GM19463 (cell line): ENCODE results near the gene NSDHL.

Experiments
- ATAC-seq: cut with Tn5 transposase; IDR thresholded peaks from one replicate; pipeline ENCODE4 v1.9.1; 2021; ENCODE audit warnings: mild to moderate bottlenecking, moderate library complexity; ENCODE audit not compliant: unreplicated experiment

NSDHL gene

DNA sequence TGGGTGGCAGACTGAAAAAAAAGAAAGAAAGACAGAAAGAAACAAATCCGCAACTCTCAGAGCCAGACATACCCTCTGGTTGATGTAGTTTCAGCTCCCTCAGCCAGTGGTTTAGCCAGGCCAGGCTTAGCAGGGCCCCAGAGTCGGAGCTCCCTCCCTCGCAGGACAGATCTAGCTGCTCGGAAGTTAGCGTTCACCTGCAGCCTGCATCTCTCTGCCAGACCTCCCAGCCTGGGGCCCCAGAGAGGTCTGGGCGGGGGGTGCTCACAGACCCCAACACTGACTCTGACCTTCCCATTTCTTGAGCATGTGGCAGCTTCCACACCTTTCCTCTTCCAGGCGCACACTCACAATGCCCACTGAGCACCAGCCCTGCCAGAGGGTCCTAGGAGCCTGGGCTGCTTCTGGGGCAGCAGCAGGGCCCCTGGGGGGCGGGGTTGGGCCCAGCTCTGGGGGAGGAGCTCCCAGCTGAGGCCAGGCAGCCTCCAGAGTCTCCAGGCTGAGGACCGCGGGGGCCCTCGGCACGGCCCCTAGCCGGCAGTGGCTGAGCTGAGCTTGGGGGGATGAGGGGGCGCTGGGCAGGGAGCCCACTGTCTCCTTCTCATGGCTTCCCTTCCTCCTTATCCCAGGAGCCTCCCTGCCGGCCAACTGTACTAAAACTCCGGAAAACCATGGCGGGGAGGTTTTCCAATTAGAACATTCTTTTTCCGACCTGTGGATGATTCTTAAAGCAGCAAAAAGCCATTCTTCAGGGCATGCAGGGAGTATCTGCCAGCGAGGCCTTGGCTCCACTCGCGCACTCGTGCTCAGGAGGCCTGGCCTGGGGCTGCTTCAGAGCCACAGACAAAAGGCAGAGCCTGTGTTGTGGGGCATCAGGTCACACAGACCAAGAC is 62.4 kb downstream of the NSDHL start:
- no peak for ATAC-seq

DNA sequence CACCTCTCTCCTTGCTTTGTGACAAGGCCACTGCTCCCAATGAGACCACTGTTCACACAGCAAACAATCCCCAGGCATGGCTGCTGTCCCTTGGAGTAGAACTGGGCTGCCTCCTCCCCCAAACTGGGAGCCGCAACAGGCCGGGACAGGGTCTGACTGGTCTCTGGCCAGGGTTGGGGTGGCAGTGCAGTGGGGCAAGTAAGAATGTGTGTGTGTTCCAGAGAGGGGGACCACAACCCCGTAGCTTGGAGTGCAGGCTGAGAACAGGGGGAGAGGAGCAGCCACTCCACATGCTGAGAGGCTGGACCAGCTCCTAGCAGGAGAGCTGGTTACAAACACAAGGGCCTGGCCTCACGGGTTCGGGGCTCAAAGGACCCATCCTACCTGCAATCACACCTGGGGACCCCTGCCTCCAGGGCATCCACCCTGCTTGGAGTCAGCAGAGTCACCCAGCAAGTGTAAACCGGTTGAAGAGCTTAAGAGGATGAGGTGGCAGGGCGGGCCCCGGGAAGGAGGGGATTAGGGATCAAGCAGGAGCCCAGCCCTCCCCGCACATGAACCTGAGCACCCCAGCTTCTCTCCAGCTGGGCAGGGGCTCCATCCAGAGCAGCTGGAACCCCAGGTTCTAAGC is 63.2 kb downstream of the NSDHL start:
- ATAC-seq, result no peak

DNA sequence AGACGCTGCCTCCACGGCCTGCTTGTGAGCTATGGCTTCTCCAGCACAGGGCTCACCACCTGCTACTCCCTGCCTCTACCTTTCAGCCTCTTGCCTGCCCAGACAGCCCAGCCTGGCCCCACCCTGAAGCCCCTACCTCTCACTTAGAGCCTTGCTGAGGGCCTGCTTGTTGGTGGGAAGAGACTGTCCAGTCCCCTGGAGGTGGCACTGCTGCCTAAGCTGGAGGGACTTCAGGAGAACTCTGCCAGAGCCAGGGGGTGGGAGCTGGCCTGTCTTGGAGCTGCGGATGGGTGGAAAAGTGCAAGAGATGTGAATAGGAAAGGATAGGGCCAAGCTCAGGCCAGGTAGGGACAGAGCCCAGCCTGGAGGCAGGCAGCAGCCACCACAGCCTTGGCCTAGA is 64.3 kb downstream of the NSDHL start:
- no peak for ATAC-seq

DNA sequence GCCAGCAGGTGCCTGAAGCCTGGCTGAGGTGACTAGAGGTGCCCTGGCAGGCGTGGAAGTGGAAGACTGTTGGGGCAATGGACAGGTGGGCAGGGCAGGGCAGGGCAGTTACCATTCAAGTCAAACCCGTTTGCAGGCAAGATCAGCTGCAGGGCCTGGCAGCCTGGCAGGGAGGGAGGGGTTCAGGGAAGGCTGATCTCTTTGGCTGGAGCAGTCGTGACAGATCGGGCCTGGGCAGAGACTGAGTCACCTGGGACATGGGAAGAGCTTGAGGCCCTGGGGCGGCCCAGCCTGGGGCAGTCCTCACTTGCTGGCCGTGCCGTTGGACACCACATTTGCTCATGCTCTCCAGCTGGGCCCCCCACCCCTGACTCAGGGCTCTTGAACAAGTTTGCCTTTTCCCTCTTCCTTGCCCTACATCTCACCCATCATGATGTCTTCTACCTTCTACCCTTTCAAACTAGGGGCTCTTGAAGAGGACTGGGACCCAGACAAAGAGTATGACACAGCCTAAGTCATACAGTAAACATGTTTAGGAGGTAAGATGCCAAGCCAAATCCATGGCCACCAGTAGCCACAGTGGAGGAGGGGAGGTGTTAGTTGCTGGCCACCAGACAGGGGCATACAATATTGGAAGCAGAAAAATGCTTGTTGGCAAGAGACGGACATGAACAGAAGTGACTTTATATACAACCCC is 65.0 kb downstream of the NSDHL start:
- ATAC-seq, result no peak

DNA sequence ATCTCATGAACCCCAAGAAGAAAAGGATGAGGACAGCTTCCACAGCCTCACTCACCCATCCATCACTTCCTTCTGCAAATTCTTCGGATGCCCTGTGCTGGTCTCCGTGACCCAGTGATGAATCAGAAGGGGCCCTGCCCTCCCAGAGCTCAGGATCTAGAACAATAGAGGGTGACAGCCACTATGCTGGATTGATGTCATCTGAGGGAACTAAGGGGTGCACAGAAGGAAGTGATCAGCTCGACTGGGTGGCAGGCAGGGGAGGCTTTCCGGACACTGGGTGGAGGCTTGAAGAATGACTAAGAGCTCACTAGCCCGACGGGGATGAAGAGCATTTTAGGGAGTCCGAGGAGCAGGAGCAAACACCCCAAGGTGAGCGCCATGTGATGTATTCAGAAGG is 65.6 kb downstream of the NSDHL start:
- no peak for ATAC-seq

- no peak for ATAC-seq
These were observed 66.6 kb downstream of the NSDHL start, which contains the start of gene ZNF185 for GRCh38 chrX:152897222-152898131. Gene ZNF185 (plus strand): TSS chrX:152898067. CDS start chrX:152914490, 16,423 bp downstream.

DNA sequence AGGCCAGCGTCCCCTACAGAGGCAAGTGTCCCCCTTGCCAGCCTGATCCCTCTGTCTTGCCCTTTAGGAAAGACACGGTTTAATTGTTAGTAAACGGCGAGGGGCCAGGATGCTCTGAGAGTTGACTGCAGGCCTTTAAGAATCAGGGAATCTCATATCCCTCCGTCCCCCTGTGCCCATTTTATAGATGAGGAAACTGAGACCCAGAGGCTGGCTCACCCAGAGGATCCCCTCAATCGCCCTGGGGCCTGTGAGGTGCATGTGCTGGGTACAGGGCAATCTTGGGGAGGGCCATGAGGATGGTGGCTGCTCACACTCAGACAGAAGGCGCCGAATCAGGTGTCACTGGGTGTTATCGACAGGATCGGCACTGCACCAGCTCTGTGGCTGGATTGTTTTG is 67.6 kb downstream of the NSDHL start:
- ATAC-seq, result no peak

GRCh38 chrX:152899111-152899873 is 68.4 kb downstream of the NSDHL start:
- no peak for ATAC-seq

DNA sequence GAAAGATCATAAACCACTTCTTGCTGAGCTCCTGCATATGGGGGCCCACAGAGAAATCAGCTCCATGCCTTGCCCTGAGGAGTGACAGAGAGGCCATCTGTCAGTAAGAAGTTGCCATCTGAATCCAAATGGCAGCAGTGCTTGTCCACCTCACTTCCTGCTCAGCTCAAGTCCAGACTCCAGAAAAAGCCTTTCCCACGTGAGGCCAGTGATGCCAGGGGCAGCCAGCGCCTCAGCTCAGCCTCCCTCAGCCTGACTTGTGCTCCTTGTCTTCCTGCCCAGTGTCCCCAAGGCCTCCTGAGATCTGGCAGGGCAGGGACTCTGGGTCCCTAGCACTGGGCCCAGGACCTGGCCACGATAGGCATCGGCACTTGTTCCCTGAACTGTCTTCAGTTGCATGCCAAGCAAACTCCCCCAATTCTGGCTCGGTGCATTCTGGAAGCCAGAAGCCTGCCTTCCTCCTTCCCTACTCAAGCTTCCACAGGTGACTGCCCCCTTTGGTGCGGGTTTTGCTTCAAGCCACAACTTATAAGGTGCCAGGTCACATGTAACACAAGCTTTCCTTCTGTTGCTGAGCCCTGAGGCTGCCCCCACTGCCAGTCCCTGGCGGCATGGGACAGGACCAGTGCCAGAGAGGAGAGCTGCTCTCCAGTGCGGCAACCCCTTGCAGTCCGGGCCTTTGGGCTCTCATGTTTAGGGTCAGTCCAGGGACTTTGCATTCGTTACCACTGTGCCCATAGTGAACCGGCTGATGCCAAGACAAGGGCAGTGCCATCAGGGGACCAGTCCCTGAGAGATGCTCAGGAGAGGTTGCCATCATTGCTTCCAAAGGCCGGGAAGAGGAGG is 69.2 kb downstream of the NSDHL start:
- ATAC-seq, result no peak

DNA sequence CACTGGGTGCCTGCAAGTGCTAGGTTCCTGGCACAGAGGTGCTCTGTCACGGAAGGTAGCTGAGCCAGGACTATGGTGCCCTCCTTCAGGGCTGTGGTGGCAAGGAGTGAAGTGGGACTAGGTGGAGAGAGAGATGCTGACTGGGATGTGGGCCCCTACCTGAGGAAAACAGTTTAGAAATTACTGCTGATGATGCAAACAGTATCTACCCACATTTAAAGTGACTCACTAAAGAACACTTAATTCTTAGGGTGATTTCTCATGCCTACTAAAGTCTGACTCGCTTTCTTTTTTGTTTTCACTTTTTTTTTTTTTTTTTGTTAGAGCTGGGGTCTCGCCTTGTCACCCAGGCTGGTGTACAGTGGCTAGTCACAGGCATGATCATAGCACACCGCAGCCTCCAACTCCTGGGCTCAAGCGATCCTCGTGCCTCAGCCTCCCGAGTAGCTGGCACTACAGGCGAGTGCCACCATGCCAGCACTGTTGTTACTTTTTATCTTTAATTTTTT is 70.1 kb downstream of the NSDHL start:
- no peak for ATAC-seq

GRCh38 chrX:152901816-152902501 is 71.1 kb downstream of the NSDHL start:
- ATAC-seq, result no peak

DNA sequence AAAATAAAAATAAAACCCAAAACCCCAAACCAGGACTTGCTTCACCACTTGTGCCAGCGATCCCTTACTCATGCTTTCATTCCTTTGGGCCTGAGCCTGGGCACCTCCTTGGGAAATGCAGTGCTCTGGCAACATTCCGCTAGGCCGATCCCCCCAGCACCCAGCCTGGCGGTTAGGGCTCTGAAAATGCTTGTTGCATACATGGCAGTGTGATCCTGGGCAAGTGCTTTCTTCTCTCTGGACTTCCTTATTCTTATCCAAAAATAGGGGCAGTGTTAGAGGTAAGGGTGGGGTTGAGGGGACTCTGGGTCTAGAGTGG is 71.6 kb downstream of the NSDHL start:
- no peak for ATAC-seq

DNA sequence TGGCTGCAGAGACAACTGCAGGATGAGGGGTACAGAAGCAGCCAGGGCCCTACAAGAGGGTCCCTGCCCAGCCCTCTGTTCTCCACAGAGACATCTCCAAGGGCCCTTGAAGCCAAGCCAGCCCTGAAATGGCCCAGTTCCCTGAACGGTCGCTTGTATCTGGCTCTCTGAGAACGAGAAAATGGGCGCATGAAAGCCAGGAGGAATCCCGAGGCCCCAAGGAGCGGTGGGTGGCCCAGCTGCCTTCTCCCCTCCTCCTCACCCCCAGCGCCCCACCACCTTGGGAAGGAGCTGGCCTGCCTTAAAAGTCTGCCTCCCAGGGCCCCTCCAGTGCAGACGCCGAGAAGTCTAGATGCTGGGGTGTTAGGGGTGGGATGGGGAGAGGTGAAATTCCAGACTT is 72.7 kb downstream of the NSDHL start:
- ATAC-seq, result no peak

- peak; percentile 49 for ATAC-seq
These were observed 73.6 kb downstream of the NSDHL start for GRCh38 chrX:152904151-152905080.

- no peak for ATAC-seq
These were observed 74.2 kb downstream of the NSDHL start for GRCh38 chrX:152905081-152905420.

GRCh38 chrX:152907084-152907651 is 76.3 kb downstream of the NSDHL start:
- no peak for ATAC-seq

- no peak for ATAC-seq
These were observed 77.6 kb downstream of the NSDHL start for GRCh38 chrX:152908486-152908885.
